GM12873 (cell line): Measurements from ENCODE around the gene GNB1L.

Experiments
- TF ChIP-seq, protein P1 (sequence below): IDR thresholded peaks from 2 replicates; pipeline ENCODE4 v1.5.1; 2012; ENCODE audit warnings: low read depth, mild to moderate bottlenecking, moderate library complexity, low read length, control low read depth; ENCODE audit not compliant: insufficient read depth; ENCODE audit errors: missing control alignments

GNB1L gene

DNA sequence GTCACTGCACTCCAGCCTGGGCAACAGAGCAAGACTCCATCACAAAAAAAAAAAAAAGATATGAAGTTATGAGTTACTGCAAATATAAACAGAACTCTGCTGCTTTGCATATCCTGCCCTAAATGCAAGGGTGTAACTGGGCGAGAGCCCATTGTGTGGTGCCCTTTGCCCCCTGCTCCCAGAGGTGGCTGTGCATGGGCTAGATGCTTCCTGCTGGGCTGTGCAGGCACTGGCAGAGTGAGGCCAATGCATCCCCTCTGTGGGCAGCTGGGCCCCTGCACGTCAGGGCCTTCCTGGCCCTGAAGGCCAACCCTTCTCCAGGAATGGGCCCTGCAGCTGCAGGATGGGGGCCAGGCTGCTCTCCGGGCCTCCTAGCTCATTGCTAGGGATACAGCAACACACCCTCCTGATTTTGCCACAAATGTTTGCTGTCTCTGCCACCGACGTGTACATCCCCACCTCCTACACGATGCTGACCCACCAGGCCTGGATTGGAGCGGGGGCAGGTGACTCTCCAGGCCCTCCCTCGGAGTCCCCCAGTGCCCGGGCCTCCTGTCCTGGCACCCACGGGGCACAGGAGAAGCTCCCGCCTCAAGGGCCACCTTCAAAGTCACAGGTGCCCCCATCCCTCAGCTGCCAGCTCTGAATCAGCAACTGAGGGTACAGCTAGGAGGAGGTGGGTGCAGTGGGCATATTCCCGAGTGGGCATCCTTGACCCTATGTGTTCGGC is 46.2 kb upstream of the GNB1L start:
- TF ChIP-seq, protein P1, sequence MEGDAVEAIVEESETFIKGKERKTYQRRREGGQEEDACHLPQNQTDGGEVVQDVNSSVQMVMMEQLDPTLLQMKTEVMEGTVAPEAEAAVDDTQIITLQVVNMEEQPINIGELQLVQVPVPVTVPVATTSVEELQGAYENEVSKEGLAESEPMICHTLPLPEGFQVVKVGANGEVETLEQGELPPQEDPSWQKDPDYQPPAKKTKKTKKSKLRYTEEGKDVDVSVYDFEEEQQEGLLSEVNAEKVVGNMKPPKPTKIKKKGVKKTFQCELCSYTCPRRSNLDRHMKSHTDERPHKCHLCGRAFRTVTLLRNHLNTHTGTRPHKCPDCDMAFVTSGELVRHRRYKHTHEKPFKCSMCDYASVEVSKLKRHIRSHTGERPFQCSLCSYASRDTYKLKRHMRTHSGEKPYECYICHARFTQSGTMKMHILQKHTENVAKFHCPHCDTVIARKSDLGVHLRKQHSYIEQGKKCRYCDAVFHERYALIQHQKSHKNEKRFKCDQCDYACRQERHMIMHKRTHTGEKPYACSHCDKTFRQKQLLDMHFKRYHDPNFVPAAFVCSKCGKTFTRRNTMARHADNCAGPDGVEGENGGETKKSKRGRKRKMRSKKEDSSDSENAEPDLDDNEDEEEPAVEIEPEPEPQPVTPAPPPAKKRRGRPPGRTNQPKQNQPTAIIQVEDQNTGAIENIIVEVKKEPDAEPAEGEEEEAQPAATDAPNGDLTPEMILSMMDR: no peak

DNA sequence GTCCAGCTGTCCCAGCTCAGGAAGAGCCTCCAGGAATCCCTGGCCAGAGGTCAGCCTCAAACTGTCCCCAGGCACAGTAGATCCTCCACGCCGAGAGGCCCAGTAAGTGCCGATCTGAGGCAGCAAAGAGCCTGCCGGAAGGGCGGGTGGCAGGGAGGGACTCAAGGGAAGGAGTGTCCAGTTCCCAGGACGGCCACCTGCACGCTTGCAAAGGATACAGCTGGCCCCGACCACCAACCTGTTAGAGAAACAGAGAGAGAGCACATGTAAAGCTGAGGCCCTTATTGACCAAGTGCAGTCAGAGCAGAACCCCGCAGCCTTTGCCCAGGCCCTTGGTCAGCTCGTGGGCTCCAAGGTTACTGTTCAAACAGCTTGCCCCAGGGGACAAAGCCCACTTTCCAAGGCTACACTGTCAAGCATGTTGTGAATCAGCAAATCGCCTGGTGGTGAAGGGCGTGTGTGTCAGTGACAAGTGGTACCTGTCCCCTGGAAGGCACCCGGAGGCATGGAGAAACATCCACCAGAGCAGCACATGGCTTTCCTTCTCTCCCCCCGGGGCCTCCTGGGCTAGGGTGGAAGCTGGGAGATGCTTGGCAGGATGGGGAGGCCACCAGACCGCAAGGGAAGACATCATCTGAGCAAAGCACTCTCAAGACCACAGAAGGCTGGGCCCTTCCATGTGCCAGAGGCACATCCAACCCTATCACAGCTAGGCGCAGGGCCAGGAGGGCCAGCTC is 44.3 kb upstream of the GNB1L start:
- TF ChIP-seq, protein P1: no peak

DNA sequence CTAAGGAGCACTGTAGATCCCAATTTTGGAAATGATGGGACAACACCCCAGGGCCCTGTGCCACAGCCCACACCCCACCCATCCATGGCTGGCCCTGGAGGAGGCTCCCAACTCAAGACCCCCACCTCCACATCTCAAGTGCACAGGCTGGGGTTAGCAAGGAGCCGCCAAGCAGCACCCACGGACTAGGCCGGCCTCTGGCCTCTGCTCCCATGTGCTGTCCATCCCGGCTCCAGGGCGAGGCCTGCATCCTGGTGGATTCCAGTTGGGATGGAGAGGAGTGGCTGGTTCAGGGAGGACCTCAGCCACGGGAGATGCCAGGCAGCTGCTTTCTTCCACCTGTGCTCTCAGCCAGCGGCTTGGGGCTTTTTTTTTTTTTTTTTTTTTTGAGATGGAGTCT is 43.5 kb upstream of the GNB1L start:
- TF ChIP-seq, protein P1: no peak

DNA sequence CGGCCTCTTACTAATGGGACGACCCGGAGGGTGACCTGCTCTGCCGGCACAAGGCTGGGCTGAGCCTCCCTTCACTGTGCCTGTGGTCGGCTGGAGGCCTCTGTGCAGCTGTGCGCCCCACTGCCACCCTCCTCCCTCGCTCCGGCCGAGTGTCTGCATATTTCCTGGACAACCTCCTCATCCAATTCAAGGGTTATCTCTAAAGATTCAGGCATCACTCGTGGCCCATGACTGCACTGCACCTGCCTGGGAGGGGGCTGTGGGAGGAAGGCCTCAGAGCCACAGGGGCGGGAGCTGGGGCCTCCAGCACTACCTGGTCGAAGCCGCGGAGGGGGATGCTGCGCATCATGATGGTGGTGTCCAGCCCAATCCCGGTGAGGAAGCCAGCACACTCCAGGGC is 43.1 kb upstream of the GNB1L start:
- TF ChIP-seq, protein P1: no peak

DNA sequence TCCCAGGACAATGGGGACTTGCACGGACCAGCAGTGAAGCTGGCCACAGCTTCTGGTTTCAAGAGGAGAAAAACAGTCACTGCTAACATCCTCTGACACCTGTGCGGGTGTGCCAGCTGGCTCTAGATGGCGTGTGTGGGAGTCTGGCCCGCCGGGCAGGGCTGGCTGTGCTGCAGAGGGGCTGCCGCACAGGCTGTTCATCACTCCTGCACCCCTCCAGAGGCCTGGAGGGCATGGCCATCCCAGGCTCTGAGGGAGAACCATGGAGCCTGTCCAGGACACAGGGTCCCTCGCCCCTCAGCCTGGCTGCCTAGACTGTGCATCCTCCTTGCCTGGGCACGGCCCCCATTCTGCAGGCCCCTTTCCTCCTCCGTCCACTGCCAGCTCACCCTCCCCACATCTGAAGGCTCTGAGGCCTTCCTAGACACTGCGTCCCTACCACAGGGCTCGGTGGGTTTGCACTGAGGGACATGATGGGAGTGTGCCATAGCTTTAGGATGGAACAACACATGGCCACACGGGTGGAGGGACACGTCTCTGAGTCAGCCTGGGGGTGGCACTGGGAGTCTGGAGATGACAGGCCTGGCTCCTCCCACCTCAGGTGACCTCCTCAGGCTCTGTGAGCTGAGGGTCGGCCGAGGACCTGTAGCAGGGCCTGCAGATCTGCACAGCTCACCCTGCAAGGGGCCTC is 42.1 kb upstream of the GNB1L start:
- TF ChIP-seq, protein P1: no peak

DNA sequence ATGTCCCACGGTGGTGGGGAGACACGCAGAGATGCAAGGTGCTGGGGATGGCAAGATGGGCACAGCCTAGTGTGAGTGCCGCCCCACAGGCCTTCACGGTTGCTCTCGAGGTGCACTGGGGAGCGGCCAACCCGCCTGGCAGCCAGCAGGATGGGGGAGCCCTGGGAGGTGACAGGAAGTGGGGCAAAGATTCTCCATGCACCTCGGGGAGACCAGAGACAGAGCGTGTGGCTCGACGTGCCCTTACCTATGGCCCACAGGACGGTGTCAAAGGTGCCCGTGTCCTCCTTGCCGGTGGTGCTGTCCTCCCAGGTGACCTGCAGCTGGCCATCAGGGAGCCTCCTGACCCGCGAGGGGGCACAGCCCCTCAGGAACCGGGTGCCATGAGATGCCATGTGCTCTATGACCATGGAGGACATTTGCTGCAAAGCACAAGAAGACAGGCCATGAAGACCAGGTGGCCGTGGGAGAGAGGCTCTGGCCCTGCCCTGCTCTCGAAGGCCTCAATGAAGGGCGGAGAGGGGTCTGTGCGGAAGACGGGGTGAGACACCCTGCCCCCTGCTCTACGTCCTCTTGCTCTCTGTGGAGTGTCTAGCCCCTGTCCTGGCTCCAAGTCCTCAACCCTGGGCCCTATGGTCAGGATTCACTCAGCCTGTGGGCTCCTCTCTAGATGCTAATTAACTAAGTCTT is 40.6 kb upstream of the GNB1L start:
- TF ChIP-seq, protein P1: no peak
